ENCODE measurements around the gene MAD1L1. TPM values are rescaled to one million over a fixed set of nuclear protein-coding genes. Genes with fewer than 3 reads are reported as not detected.

The MAD1L1 gene
- total and polyA plus RNA-seq, 2 donors (not counting 3 experiments of a cell fraction or from before 2014, with no cell fraction given): 34.1 to 42.3 TPM

DNA sequence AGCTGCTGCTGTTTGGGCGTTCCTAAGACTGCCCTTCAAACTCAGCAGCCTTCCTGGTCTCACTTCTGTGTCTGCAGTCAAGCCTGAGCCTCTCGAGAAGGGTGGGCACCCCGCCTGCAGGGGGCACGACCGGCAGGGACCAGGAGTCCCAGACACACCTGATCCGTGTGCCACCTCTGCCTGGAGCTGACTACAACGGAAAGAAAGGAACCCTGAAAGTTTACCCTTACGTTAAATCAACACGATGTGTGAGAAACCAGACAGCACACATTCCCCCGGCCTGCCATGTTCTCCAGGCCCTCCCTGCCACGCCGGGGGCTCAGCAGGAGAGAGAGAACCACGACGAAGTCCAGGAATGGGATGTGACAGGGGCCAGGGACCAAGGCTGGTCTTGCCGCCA lies 5.0 kb downstream of the MAD1L1 start:
- Histone ChIP-seq H3K9me1 (replicated peaks; ENCODE audit: control insufficient read depth, extremely low read depth, insufficient read depth, low read length) (no peaks in the 10 kb centered on the region), H3K4me3 (replicated peaks in 1 of 3; ENCODE audit: insufficient read depth in 1 of 3, low read depth in 1 of 3, low read length in 3 of 3) (no peak overlapping the region), H3K27me3 (ENCODE audit: control insufficient read depth in 2 of 2, insufficient read depth in 2 of 2, low read length in 2 of 2) (no peaks in the 10 kb centered on the region), H3K79me2 (ENCODE audit: control insufficient read depth, insufficient read depth, low read length) (peaks cover 25% of the 10 kb centered on the region), H4K20me1 (replicated peaks; ENCODE audit: control insufficient read depth, extremely low read depth, insufficient read depth, low read length) (no peaks in the 10 kb centered on the region), H3K9ac (replicated peaks; ENCODE audit: extremely low read depth, insufficient read depth, low read length) (no peak overlapping the region), H3K27ac (ENCODE audit: insufficient read depth, low read depth, low read length) (no peak overlapping the region), H3K9me3 (replicated peaks; ENCODE audit: control insufficient read depth, insufficient read depth, low read length) (no peaks in the 10 kb centered on the region), H3K36me3 (ENCODE audit: control insufficient read depth in 2 of 2, extremely low read depth in 1 of 2, insufficient read depth in 2 of 2, low read length in 2 of 2) (peaks cover 4 to 26% of the 10 kb centered on the region in 2 experiments), H3K4me1 (ENCODE audit: control insufficient read depth, extremely low read depth, insufficient read depth, low read length) (peaks cover 4% of the 10 kb centered on the region), H2AFZ (ENCODE audit: low read depth, low read length) (no peak overlapping the region), H3K4me2 (ENCODE audit: insufficient read depth, low read length) (no peak overlapping the region)
- ChIA-PET POLR2A (no interaction called here), CTCF (interaction anchor here (1.1 kb wide), 1 partner anchor 120 kb away, joined by 4 read pairs; no protein-coding TSS in a partner anchor)
- BruUV-seq (replicated peaks): no TSS peak
- intact Hi-C loops (cut with micrococcal nuclease) (no loop called here), dilution Hi-C loops (cut with MboI; ENCODE audit: extremely low pct_ligation_motif_present, low sequenced_read_pairs) (no loop called here)
- DNase-seq (ENCODE audit: low read depth, low spot score) (no peak), FAIRE-seq (no peak)
- TF ChIP-seq, protein P1, sequence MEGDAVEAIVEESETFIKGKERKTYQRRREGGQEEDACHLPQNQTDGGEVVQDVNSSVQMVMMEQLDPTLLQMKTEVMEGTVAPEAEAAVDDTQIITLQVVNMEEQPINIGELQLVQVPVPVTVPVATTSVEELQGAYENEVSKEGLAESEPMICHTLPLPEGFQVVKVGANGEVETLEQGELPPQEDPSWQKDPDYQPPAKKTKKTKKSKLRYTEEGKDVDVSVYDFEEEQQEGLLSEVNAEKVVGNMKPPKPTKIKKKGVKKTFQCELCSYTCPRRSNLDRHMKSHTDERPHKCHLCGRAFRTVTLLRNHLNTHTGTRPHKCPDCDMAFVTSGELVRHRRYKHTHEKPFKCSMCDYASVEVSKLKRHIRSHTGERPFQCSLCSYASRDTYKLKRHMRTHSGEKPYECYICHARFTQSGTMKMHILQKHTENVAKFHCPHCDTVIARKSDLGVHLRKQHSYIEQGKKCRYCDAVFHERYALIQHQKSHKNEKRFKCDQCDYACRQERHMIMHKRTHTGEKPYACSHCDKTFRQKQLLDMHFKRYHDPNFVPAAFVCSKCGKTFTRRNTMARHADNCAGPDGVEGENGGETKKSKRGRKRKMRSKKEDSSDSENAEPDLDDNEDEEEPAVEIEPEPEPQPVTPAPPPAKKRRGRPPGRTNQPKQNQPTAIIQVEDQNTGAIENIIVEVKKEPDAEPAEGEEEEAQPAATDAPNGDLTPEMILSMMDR (IDR thresholded peaks at IDR 0.05; ENCODE audit: extremely low read depth in 1 of 2, insufficient read depth in 1 of 2, low read depth in 1 of 2, low read length in 2 of 2): no peak
- TF ChIP-seq POLR2A (IDR thresholded peaks at IDR 0.05; ENCODE audit: low read depth, low read length) (no peak), EZH2 (IDR thresholded peaks at IDR 0.05; ENCODE audit: borderline replicate concordance, low read depth, low read length, severe bottlenecking) (no peak), POLR2AphosphoS5 (IDR thresholded peaks at IDR 0.05; ENCODE audit: insufficient read depth, low read depth, low read length) (no peak), JUN (IDR thresholded peaks at IDR 0.05; ENCODE audit: borderline replicate concordance, insufficient read depth, insufficient read length, low read depth) (no peak)
- TF ChIP-seq, protein P2, sequence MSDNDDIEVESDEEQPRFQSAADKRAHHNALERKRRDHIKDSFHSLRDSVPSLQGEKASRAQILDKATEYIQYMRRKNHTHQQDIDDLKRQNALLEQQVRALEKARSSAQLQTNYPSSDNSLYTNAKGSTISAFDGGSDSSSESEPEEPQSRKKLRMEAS (IDR thresholded peaks at IDR 0.05; ENCODE audit: insufficient read depth, insufficient read length): no peak

DNA sequence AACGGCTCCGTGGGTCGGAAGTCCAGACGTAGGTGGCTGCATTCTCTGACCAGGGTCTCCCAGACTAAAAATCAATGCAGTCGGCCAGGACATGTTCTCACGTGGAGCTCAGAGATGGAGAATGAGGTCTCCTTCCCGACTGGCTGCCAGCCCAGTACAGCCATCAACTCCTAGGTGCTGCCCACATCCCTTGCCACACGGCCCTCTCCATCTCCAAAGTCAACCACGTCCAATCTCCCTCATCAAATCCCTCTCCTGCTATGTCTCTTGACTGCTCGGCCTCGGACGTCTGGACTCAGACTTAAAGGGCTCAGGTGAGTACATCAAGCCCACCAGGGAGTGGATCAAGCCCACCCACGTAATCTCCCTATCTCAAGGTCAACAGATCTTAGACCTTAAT lies 6.9 kb downstream of the MAD1L1 start:
- H3K4me1 ChIP-seq (ENCODE audit: control insufficient read depth, extremely low read depth, insufficient read depth, low read length): no peaks in the 10 kb centered on the region
- BruUV-seq (replicated peaks): no TSS peak
- intact Hi-C loops (cut with micrococcal nuclease): no loop called here
- no peaks in the 10 kb centered on the region for H4K20me1 ChIP-seq (replicated peaks; ENCODE audit: control insufficient read depth, extremely low read depth, insufficient read depth, low read length)
- H3K9me3 ChIP-seq (replicated peaks; ENCODE audit: control insufficient read depth, insufficient read depth, low read length): no peaks in the 10 kb centered on the region
- H3K4me3 ChIP-seq (replicated peaks in 1 of 3; ENCODE audit: insufficient read depth in 1 of 3, low read depth in 1 of 3, low read length in 3 of 3): no peak overlapping the region
- H3K27me3 ChIP-seq (ENCODE audit: control insufficient read depth in 2 of 2, insufficient read depth in 2 of 2, low read length in 2 of 2): no peaks in the 10 kb centered on the region
- dilution Hi-C loops (cut with MboI; ENCODE audit: extremely low pct_ligation_motif_present, low sequenced_read_pairs): no loop called here
- peaks cover 8 to 39% of the 10 kb centered on the region in 2 experiments for H3K36me3 ChIP-seq (ENCODE audit: control insufficient read depth in 2 of 2, extremely low read depth in 1 of 2, insufficient read depth in 2 of 2, low read length in 2 of 2)
- H3K27ac ChIP-seq (ENCODE audit: insufficient read depth, low read depth, low read length): no peak overlapping the region
- FAIRE-seq (no peak), DNase-seq (ENCODE audit: low read depth, low spot score) (no peak)
- no peaks in the 10 kb centered on the region for H3K9me1 ChIP-seq (replicated peaks; ENCODE audit: control insufficient read depth, extremely low read depth, insufficient read depth, low read length)
- H3K4me2 ChIP-seq (ENCODE audit: insufficient read depth, low read length): no peak overlapping the region
- POLR2A ChIA-PET: no interaction called here
- H3K79me2 ChIP-seq (ENCODE audit: control insufficient read depth, insufficient read depth, low read length): peaks cover 8% of the 10 kb centered on the region
- TF ChIP-seq, protein P2 (IDR thresholded peaks at IDR 0.05; ENCODE audit: insufficient read depth, insufficient read length): no peak
- no peak for TF ChIP-seq POLR2A (IDR thresholded peaks at IDR 0.05; ENCODE audit: low read depth, low read length)
- TF ChIP-seq JUN (IDR thresholded peaks at IDR 0.05; ENCODE audit: borderline replicate concordance, insufficient read depth, insufficient read length, low read depth): no peak
- no peak for TF ChIP-seq GATA2 (IDR thresholded peaks at IDR 0.05; ENCODE audit: insufficient read depth, insufficient read length, low read depth, low read length)
- no peak for TF ChIP-seq POLR2AphosphoS5 (IDR thresholded peaks at IDR 0.05; ENCODE audit: insufficient read depth, low read depth, low read length)
- TF ChIP-seq MYC (IDR thresholded peaks at IDR 0.05; ENCODE audit: low read depth, low read length): no peak
- no peak for TF ChIP-seq EZH2 (IDR thresholded peaks at IDR 0.05; ENCODE audit: borderline replicate concordance, low read depth, low read length, severe bottlenecking)
- TF ChIP-seq, protein P1 (IDR thresholded peaks at IDR 0.05; ENCODE audit: extremely low read depth in 1 of 2, insufficient read depth in 1 of 2, low read depth in 1 of 2, low read length in 2 of 2): no peak
- TF ChIP-seq FOS (IDR thresholded peaks at IDR 0.05; ENCODE audit: borderline replicate concordance, insufficient read depth, low read length): no peak
- H2AFZ ChIP-seq (ENCODE audit: low read depth, low read length): no peak overlapping the region
- H3K9ac ChIP-seq (replicated peaks; ENCODE audit: extremely low read depth, insufficient read depth, low read length): no peak overlapping the region
- CTCF ChIA-PET: no interaction called here
